Measurements from ENCODE around the gene BEND6. TPM values are rescaled to one million over a fixed set of nuclear protein-coding genes. Genes with fewer than 3 reads are reported as not detected.

BEND6 gene
- polyA plus RNA-seq, 1 of the 3 experiments (the other 2 are of a cell fraction), result 6.9 TPM

DNA sequence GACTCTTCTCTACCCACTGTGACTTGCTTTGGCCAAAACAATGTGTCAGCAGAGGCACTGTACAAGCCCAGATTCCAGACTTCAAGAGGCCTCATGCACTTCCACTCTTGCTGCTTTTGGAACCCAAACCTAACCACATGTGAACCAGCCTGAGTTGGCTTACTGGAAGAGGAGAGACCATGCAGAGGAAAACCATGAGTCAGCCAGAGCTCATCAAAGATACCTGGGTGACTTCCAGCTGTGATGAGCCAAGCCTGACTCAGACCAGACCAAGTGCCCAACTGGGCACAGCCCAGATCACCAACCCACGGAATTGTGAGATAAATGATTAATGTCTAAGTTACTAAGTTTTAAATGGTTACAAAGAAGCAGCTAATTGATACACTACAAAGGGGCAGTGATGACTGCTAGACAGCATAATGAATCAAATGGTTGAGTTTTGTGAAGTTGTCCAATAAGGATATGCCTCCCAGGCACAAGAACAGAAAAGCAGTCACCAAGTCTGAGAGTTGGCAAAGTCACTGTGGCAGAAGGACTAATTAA lies 16.2 kb upstream of the BEND6 start (continued):
- TF ChIP-seq, protein P1, sequence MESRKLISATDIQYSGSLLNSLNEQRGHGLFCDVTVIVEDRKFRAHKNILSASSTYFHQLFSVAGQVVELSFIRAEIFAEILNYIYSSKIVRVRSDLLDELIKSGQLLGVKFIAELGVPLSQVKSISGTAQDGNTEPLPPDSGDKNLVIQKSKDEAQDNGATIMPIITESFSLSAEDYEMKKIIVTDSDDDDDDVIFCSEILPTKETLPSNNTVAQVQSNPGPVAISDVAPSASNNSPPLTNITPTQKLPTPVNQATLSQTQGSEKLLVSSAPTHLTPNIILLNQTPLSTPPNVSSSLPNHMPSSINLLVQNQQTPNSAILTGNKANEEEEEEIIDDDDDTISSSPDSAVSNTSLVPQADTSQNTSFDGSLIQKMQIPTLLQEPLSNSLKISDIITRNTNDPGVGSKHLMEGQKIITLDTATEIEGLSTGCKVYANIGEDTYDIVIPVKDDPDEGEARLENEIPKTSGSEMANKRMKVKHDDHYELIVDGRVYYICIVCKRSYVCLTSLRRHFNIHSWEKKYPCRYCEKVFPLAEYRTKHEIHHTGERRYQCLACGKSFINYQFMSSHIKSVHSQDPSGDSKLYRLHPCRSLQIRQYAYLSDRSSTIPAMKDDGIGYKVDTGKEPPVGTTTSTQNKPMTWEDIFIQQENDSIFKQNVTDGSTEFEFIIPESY (IDR thresholded peaks at IDR 0.05; ENCODE audit: borderline replicate concordance, low read depth), result peak; percentile 85
- TF ChIP-seq, protein P2, sequence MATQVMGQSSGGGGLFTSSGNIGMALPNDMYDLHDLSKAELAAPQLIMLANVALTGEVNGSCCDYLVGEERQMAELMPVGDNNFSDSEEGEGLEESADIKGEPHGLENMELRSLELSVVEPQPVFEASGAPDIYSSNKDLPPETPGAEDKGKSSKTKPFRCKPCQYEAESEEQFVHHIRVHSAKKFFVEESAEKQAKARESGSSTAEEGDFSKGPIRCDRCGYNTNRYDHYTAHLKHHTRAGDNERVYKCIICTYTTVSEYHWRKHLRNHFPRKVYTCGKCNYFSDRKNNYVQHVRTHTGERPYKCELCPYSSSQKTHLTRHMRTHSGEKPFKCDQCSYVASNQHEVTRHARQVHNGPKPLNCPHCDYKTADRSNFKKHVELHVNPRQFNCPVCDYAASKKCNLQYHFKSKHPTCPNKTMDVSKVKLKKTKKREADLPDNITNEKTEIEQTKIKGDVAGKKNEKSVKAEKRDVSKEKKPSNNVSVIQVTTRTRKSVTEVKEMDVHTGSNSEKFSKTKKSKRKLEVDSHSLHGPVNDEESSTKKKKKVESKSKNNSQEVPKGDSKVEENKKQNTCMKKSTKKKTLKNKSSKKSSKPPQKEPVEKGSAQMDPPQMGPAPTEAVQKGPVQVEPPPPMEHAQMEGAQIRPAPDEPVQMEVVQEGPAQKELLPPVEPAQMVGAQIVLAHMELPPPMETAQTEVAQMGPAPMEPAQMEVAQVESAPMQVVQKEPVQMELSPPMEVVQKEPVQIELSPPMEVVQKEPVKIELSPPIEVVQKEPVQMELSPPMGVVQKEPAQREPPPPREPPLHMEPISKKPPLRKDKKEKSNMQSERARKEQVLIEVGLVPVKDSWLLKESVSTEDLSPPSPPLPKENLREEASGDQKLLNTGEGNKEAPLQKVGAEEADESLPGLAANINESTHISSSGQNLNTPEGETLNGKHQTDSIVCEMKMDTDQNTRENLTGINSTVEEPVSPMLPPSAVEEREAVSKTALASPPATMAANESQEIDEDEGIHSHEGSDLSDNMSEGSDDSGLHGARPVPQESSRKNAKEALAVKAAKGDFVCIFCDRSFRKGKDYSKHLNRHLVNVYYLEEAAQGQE (IDR thresholded peaks at IDR 0.05; ENCODE audit: low read depth, low read length), result peak; percentile 71
- TF ChIP-seq YY1 (IDR thresholded peaks at IDR 0.05; ENCODE audit: low read depth) (peak; percentile 37; the same call in 1 of the 2 replicates), GABPA (IDR thresholded peaks at IDR 0.05; ENCODE audit: low read depth) (0 out of 2 replicates have a peak, but pooled peaks have one; percentile 25), FOSL2 (IDR thresholded peaks at IDR 0.05; ENCODE audit: borderline replicate concordance, low read depth) (peak; percentile 100), CHD2 (IDR thresholded peaks at IDR 0.05; ENCODE audit: low read length, partially characterized antibody) (peak; percentile 14)

DNA sequence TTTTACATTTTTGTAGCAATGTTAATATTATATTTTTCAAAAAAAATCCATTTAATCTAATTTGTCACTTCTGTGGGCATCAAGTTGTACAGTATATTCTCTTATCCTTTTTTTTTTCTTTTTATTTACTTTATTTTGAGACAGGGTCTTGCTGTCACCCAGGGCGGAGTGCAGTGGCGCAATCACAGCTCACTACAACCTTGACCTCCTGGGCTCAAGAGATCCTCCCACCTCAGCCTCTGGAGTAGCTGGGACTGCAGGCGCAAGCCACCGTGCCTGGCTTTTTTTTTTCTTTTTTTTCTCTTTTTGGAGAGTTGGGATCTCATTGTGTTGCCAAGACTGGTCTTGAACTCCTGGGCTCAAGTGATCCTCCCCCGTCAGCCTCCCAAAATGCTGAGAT lies 14.4 kb upstream of the BEND6 start:
- DNase-seq, result no peak
- CTCF ChIA-PET, result interaction anchor here (0.7 to 1.7 kb wide), 2 partner anchors 15 to 38 kb away, joined by 3 to 6 read pairs; partner anchors contain the start of gene BEND6

More for the DNA sequence above, 14.4 kb upstream of the BEND6 start:
- no peak overlapping the region for H3K9ac ChIP-seq
- H3K4me1 ChIP-seq (ENCODE audit: control insufficient read depth in 1 of 2, insufficient read depth in 2 of 2, low read depth in 1 of 2, low read length in 1 of 2), result no peaks in the 10 kb centered on the region
- no peak overlapping the region for H2AFZ ChIP-seq (ENCODE audit: low read depth)
- H3K9me3 ChIP-seq, result peaks cover 16% of the 10 kb centered on the region; the same call in 1 of the 2 replicates
- H3K9me2 ChIP-seq, result no peaks in the 10 kb centered on the region
- TF ChIP-seq, protein P2 (IDR thresholded peaks at IDR 0.05; ENCODE audit: low read depth, low read length), result no peak
- no peak for TF ChIP-seq FOXJ3 (CRISPR knock-in tag; IDR thresholded peaks at IDR 0.05)
- TF ChIP-seq TCF12 (IDR thresholded peaks at IDR 0.05), result no peak
- no peak for TF ChIP-seq YY1 (IDR thresholded peaks at IDR 0.05; ENCODE audit: low read depth)
- no peak for TF ChIP-seq JUND (IDR thresholded peaks at IDR 0.05)
- no peak for TF ChIP-seq EP300 (IDR thresholded peaks at IDR 0.05; ENCODE audit: borderline replicate concordance in 1 of 2, low read depth in 1 of 2, low read length in 1 of 2)
- no peak for TF ChIP-seq NRF1 (IDR thresholded peaks at IDR 0.05; ENCODE audit: low read depth, low read length)
- TF ChIP-seq SMC3 (IDR thresholded peaks at IDR 0.05; ENCODE audit: low read depth, low read length), result no peak
- no peak for TF ChIP-seq MXI1 (IDR thresholded peaks at IDR 0.05; ENCODE audit: low read depth, low read length)
- no peak for TF ChIP-seq RCOR1 (IDR thresholded peaks at IDR 0.05; ENCODE audit: low read length)
- TF ChIP-seq RXRA (IDR thresholded peaks at IDR 0.05; ENCODE audit: borderline replicate concordance, low read depth), result no peak
- TF ChIP-seq, protein P3, sequence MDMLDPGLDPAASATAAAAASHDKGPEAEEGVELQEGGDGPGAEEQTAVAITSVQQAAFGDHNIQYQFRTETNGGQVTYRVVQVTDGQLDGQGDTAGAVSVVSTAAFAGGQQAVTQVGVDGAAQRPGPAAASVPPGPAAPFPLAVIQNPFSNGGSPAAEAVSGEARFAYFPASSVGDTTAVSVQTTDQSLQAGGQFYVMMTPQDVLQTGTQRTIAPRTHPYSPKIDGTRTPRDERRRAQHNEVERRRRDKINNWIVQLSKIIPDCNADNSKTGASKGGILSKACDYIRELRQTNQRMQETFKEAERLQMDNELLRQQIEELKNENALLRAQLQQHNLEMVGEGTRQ (IDR thresholded peaks at IDR 0.05; ENCODE audit: borderline replicate concordance, low read depth, low read length), result no peak
- TF ChIP-seq FOXM1 (IDR thresholded peaks at IDR 0.05; ENCODE audit: low read depth), result no peak
- TF ChIP-seq TAF1 (IDR thresholded peaks at IDR 0.05; ENCODE audit: borderline replicate concordance, low read depth, low read length), result no peak
- no peak for TF ChIP-seq RAD21 (IDR thresholded peaks at IDR 0.05; ENCODE audit: low read length)
- no peak overlapping the region for H3K27ac ChIP-seq (ENCODE audit: low read depth in 2 of 2, low read length in 1 of 2)
- peaks cover 23% of the 10 kb centered on the region for H3K79me2 ChIP-seq (ENCODE audit: insufficient read depth)
- H3F3A ChIP-seq (replicated peaks; ENCODE audit: insufficient read depth), result peaks cover 49% of the 10 kb centered on the region
- H3K4me3 ChIP-seq (ENCODE audit: low read depth in 2 of 2, low read length in 1 of 2), result no peak overlapping the region
- peaks cover 0 to 38% of the 10 kb centered on the region in 2 experiments for H3K36me3 ChIP-seq (replicated peaks in 1 of 2; ENCODE audit: control insufficient read depth in 1 of 2, insufficient read depth in 2 of 2, low read length in 1 of 2)
- POLR2A ChIA-PET, result no interaction called here
- no peaks in the 10 kb centered on the region for H3K27me3 ChIP-seq (ENCODE audit: insufficient read depth)
- H3K4me2 ChIP-seq, result no peak overlapping the region
- WGBS (ENCODE audit: low lambda C conversion rate), result 95% methylated on average over 5 of the region's 5 CpGs
- peaks cover 4% of the 10 kb centered on the region; the same call in 1 of the 2 replicates for H4K20me1 ChIP-seq (ENCODE audit: insufficient read depth)
